Measurements from ENCODE around the gene THRB. TPM values are rescaled to one million over a fixed set of nuclear protein-coding genes. Genes with fewer than 3 reads are reported as not detected.

Gene THRB
- total RNA-seq, 1 experiment from 2014 or later, result 13.5 TPM

DNA sequence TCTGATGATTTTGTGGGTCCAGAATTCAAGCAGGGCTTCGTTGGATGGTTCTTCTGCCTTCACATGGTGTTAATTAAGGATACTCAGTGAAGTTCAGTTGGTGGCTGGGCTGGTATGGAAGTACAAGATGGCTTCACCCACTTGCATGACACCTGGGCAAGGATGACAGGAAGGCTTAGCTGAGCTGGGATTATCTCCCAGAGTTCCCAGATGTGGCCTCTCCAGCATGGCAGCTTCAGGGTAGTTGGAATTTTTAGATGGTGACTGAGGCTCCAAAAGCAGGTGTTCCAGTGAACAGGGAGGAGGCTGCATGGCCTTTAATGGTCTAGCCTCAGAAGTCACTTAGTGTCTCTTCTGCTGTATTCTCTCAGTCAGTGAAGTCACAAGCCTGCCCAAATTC is 135.5 kb downstream of the THRB start:
- H3K4me1 Mint-ChIP-seq (ENCODE audit: low read depth, unreplicated experiment), result peaks cover 19% of the 10 kb centered on the region
- TF ChIP-seq, protein P1, sequence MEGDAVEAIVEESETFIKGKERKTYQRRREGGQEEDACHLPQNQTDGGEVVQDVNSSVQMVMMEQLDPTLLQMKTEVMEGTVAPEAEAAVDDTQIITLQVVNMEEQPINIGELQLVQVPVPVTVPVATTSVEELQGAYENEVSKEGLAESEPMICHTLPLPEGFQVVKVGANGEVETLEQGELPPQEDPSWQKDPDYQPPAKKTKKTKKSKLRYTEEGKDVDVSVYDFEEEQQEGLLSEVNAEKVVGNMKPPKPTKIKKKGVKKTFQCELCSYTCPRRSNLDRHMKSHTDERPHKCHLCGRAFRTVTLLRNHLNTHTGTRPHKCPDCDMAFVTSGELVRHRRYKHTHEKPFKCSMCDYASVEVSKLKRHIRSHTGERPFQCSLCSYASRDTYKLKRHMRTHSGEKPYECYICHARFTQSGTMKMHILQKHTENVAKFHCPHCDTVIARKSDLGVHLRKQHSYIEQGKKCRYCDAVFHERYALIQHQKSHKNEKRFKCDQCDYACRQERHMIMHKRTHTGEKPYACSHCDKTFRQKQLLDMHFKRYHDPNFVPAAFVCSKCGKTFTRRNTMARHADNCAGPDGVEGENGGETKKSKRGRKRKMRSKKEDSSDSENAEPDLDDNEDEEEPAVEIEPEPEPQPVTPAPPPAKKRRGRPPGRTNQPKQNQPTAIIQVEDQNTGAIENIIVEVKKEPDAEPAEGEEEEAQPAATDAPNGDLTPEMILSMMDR (IDR thresholded peaks at IDR 0.05; ENCODE audit: unreplicated experiment), result no peak

GRCh38 chr3:24357635-24358034 is 137.0 kb downstream of the THRB start:
- intact Hi-C loops (cut with micrococcal nuclease; ENCODE audit: unreplicated experiment), result no loop called here
- Mint-ChIP-seq H3K4me3 (ENCODE audit: low read depth, unreplicated experiment) (no peak overlapping the region), H3K9me3 (ENCODE audit: low read depth, unreplicated experiment) (peaks cover 4% of the 10 kb centered on the region), H3K4me1 (ENCODE audit: low read depth, unreplicated experiment) (peaks cover 8% of the 10 kb centered on the region), H3K27me3 (ENCODE audit: unreplicated experiment) (no peaks in the 10 kb centered on the region), H3K36me3 (ENCODE audit: insufficient read depth, unreplicated experiment) (no peaks in the 10 kb centered on the region), H3K27ac (ENCODE audit: unreplicated experiment) (no peak overlapping the region)
- TF ChIP-seq, protein P1 (IDR thresholded peaks at IDR 0.05; ENCODE audit: unreplicated experiment), result no peak
- DNase-seq, result no peak
- BruUV-seq (replicated peaks), result no TSS peak
- CTCF ChIA-PET, result no interaction called here

More for the DNA sequence above, 135.5 kb downstream of the THRB start:
- Mint-ChIP-seq H3K27ac (ENCODE audit: unreplicated experiment) (no peak overlapping the region), H3K36me3 (ENCODE audit: insufficient read depth, unreplicated experiment) (no peaks in the 10 kb centered on the region), H3K27me3 (ENCODE audit: unreplicated experiment) (no peaks in the 10 kb centered on the region), H3K9me3 (ENCODE audit: low read depth, unreplicated experiment) (peaks cover 4% of the 10 kb centered on the region), H3K4me3 (ENCODE audit: low read depth, unreplicated experiment) (no peak overlapping the region)
- intact Hi-C loops (cut with micrococcal nuclease; ENCODE audit: unreplicated experiment), result no loop called here
- no peak for DNase-seq
- CTCF ChIA-PET, result no interaction called here
- BruUV-seq (replicated peaks), result no TSS peak

- Mint-ChIP-seq H3K36me3 (ENCODE audit: insufficient read depth, unreplicated experiment) (no peaks in the 10 kb centered on the region), H3K27me3 (ENCODE audit: unreplicated experiment) (no peaks in the 10 kb centered on the region), H3K27ac (ENCODE audit: unreplicated experiment) (no peak overlapping the region), H3K4me3 (ENCODE audit: low read depth, unreplicated experiment) (no peak overlapping the region), H3K9me3 (ENCODE audit: low read depth, unreplicated experiment) (no peaks in the 10 kb centered on the region), H3K4me1 (ENCODE audit: low read depth, unreplicated experiment) (no peaks in the 10 kb centered on the region)
- DNase-seq, result no peak
- BruUV-seq (replicated peaks), result no TSS peak
- CTCF ChIA-PET, result no interaction called here
- TF ChIP-seq, protein P1 (IDR thresholded peaks at IDR 0.05; ENCODE audit: unreplicated experiment), result no peak
- intact Hi-C loops (cut with micrococcal nuclease; ENCODE audit: unreplicated experiment), result no loop called here
Observed at GRCh38 chr3:24355806-24356205, 138.8 kb downstream of the THRB start.

DNA sequence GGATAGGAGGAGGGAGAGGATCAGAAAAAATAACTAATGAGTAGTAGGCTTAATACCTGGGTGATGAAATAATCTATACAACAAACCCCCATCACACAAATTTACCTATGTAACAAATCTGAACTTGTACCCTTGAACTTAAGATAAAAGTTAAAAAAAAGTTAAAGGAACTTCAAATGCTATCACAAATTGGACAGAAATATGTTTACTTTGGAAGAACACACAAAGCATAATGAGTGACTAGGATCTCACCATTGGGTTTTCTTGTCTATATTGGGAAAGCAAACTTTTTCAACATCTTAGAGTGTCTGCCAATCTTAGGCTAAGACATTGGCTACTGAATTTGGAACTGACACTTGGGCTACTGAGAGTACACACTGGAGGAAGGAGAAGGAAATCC is 140.4 kb downstream of the THRB start:
- intact Hi-C loops (cut with micrococcal nuclease; ENCODE audit: unreplicated experiment), result no loop called here
- Mint-ChIP-seq H3K27me3 (ENCODE audit: unreplicated experiment) (no peaks in the 10 kb centered on the region), H3K4me1 (ENCODE audit: low read depth, unreplicated experiment) (no peaks in the 10 kb centered on the region), H3K9me3 (ENCODE audit: low read depth, unreplicated experiment) (no peaks in the 10 kb centered on the region), H3K36me3 (ENCODE audit: insufficient read depth, unreplicated experiment) (no peaks in the 10 kb centered on the region), H3K4me3 (ENCODE audit: low read depth, unreplicated experiment) (no peak overlapping the region), H3K27ac (ENCODE audit: unreplicated experiment) (no peak overlapping the region)
- no peak for DNase-seq
- CTCF ChIA-PET, result no interaction called here
- TF ChIP-seq, protein P1 (IDR thresholded peaks at IDR 0.05; ENCODE audit: unreplicated experiment), result no peak
- no TSS peak for BruUV-seq (replicated peaks)

Data from Calu3 (cell line).